ENCODE measurements around the gene CELA2A.
"Not testable (repeated sequence)": the region's sequence is repeated elsewhere in the genome, so short reads cannot be mapped to it uniquely, and the experiment has no call there.

CELA2A gene

GRCh38 chr1:15445390-15446122 is 11.0 kb upstream of the CELA2A start:
- no peak for DNase-seq

- no peak for DNase-seq
Observed at GRCh38 chr1:15446212-15446611, 10.3 kb upstream of the CELA2A start.

- DNase-seq: no peak
Observed at GRCh38 chr1:15448877-15449462, 7.6 kb upstream of the CELA2A start.

GRCh38 chr1:15449567-15449966 is 7.0 kb upstream of the CELA2A start:
- no peak for DNase-seq

- DNase-seq: no peak
Observed at GRCh38 chr1:15451014-15451722, 5.4 kb upstream of the CELA2A start.

- DNase-seq: no peak
Observed at GRCh38 chr1:15452216-15452615, 4.3 kb upstream of the CELA2A start.

- no peak for DNase-seq
Observed at GRCh38 chr1:15452866-15453571, 3.5 kb upstream of the CELA2A start.

- DNase-seq: no peak
Observed at GRCh38 chr1:15453734-15454133, 2.8 kb upstream of the CELA2A start.

GRCh38 chr1:15454256-15454655 is 2.3 kb upstream of the CELA2A start:
- DNase-seq: no peak

- peak; percentile 25 for DNase-seq
Observed at GRCh38 chr1:15455522-15455921, 1.0 kb upstream of the CELA2A start.

- no peak for DNase-seq
Observed at GRCh38 chr1:15457585-15457984, 1.1 kb downstream of the CELA2A start.

GRCh38 chr1:15458388-15458787 is 1.9 kb downstream of the CELA2A start:
- not testable (repeated sequence) for DNase-seq

- no peak for DNase-seq
Observed at GRCh38 chr1:15459771-15460707, 3.5 kb downstream of the CELA2A start.

- DNase-seq: no peak
Observed at GRCh38 chr1:15460708-15461095, 4.2 kb downstream of the CELA2A start.

- not testable (repeated sequence) for DNase-seq
Observed at GRCh38 chr1:15463064-15463800, 6.7 kb downstream of the CELA2A start.

- DNase-seq: not testable (repeated sequence)
Observed at GRCh38 chr1:15463926-15464322, 7.4 kb downstream of the CELA2A start.

- no peak for DNase-seq
Observed at GRCh38 chr1:15465674-15466073, 9.1 kb downstream of the CELA2A start.

GRCh38 chr1:15466955-15467625 is 10.6 kb downstream of the CELA2A start:
- DNase-seq: not testable (repeated sequence)

GRCh38 chr1:15468145-15468544 is 11.6 kb downstream of the CELA2A start:
- no peak for DNase-seq

GRCh38 chr1:15469361-15469760 is 12.8 kb downstream of the CELA2A start:
- no peak for DNase-seq

All from RPMI8226 (cell line).